NCI-H748 (cell line): Measurements from ENCODE around the gene SULT1C2.
"Not testable (repeated sequence)": the region's sequence is repeated elsewhere in the genome, so short reads cannot be mapped to it uniquely, and the experiment has no call there.

Experiments used
- DNase-seq: peaks from one replicate; lab custom pipeline; 2025; ENCODE audit not compliant: unreplicated experiment; lab: John Stamatoyannopoulos, UW

SULT1C2 gene

GRCh38 chr2:108348816-108349570 lies 60.3 kb downstream of the SULT1C2 start:
- no peak for DNase-seq

- DNase-seq: no peak
Measured at GRCh38 chr2:108349571-108349928, 60.9 kb downstream of the SULT1C2 start.

GRCh38 chr2:108351889-108352288 lies 63.2 kb downstream of the SULT1C2 start:
- DNase-seq: no peak

GRCh38 chr2:108354136-108354535 lies 65.4 kb downstream of the SULT1C2 start:
- DNase-seq: no peak

GRCh38 chr2:108355906-108356734 lies 67.4 kb downstream of the SULT1C2 start:
- no peak for DNase-seq

GRCh38 chr2:108359336-108359735 lies 70.6 kb downstream of the SULT1C2 start:
- not testable (repeated sequence) for DNase-seq
